GM19452 (cell line): ENCODE measurements around the gene RRP15.

Experiments
- ATAC-seq: cut with Tn5 transposase; IDR thresholded peaks from one replicate; pipeline ENCODE4 v1.9.1; 2021; ENCODE audit not compliant: unreplicated experiment

RRP15 gene

GRCh38 chr1:218284917-218285635 is at the start of gene RRP15:
RRP15 (plus strand) TSS chr1:218285293; CDS start chr1:218285317, 24 bp downstream.
- ATAC-seq: peak; percentile 100

- no peak for ATAC-seq
Observed at GRCh38 chr1:218242171-218242570, 42.9 kb upstream of the RRP15 start.

- ATAC-seq: peak; percentile 73
Observed at GRCh38 chr1:218247339-218247738, 37.8 kb upstream of the RRP15 start.

GRCh38 chr1:218249338-218250140 is 35.6 kb upstream of the RRP15 start:
- no peak for ATAC-seq

- no peak for ATAC-seq
Observed at GRCh38 chr1:218250492-218250891, 34.6 kb upstream of the RRP15 start.

- ATAC-seq: no peak
Observed at GRCh38 chr1:218254296-218254946, 30.7 kb upstream of the RRP15 start.

GRCh38 chr1:218255090-218255489 is 30.0 kb upstream of the RRP15 start:
- ATAC-seq: no peak

- ATAC-seq: no peak
Observed at GRCh38 chr1:218257371-218257770, 27.7 kb upstream of the RRP15 start.

GRCh38 chr1:218257971-218258370 is 27.1 kb upstream of the RRP15 start:
- no peak for ATAC-seq

GRCh38 chr1:218259339-218259738 is 25.8 kb upstream of the RRP15 start:
- ATAC-seq: no peak

GRCh38 chr1:218259800-218260199 is 25.3 kb upstream of the RRP15 start:
- no peak for ATAC-seq

- ATAC-seq: no peak
Observed at GRCh38 chr1:218262259-218262658, 22.8 kb upstream of the RRP15 start.

GRCh38 chr1:218266356-218266755 is 18.7 kb upstream of the RRP15 start:
- no peak for ATAC-seq

GRCh38 chr1:218272366-218272765 is 12.7 kb upstream of the RRP15 start:
- ATAC-seq: no peak

- ATAC-seq: no peak
Observed at GRCh38 chr1:218273762-218274479, 11.2 kb upstream of the RRP15 start.

- no peak for ATAC-seq
Observed at GRCh38 chr1:218274511-218274910, 10.6 kb upstream of the RRP15 start.

- no peak for ATAC-seq
Observed at GRCh38 chr1:218275823-218276222, 9.3 kb upstream of the RRP15 start.

GRCh38 chr1:218281285-218281684 is 3.8 kb upstream of the RRP15 start:
- no peak for ATAC-seq

- peak; percentile 8 for ATAC-seq
Observed at GRCh38 chr1:218284377-218284916, 646 bp upstream of the RRP15 start.

- ATAC-seq: no peak
Observed at GRCh38 chr1:218292515-218292914, 7.4 kb downstream of the RRP15 start.

- ATAC-seq: no peak
Observed at GRCh38 chr1:218294546-218294945, 9.5 kb downstream of the RRP15 start.
